GM19438 (cell line): ENCODE measurements around the gene RAB17.
"Not testable (repeated sequence)": the region's sequence is repeated elsewhere in the genome, so short reads cannot be mapped to it uniquely, and the experiment has no call there.

Experiments
- ATAC-seq: cut with Tn5 transposase; IDR thresholded peaks from one replicate; pipeline ENCODE4 v1.9.1; 2021; ENCODE audit warnings: low read depth; ENCODE audit not compliant: unreplicated experiment

Gene RAB17

DNA sequence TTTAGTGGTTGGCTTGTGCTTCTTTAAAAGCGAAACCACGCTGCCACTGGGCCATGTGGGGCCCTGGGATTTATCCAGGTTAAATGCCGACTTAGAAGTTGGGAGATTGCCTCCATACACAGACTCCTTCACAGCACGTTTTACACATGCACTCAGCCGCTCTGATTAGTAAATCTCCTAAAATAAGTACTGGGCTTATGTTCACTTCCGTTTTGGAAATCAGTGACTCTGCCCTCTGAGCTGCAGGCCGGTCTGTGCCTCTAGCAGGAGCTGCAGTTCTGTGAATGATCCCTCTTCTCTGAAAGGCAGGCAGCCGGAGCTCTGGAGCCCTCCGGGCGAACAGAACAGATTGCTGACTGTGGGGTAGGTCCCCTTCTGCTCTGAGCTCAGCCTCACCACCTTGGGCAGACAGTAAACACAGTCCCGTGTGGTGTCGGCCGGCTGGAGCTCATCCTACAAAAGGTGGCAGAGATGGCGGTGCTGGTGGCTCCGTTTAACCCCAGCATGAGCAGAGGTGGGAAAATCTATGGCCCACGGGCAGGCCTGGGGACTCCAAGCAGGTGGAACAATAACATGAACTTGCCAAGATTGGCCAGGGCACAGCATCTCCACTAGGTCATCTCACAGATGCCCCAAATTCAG, 9.8 kb upstream of the RAB17 start:
- ATAC-seq, result no peak

- no peak for ATAC-seq
Observed at GRCh38 chr2:237599465-237600110, 9.1 kb upstream of the RAB17 start.

DNA sequence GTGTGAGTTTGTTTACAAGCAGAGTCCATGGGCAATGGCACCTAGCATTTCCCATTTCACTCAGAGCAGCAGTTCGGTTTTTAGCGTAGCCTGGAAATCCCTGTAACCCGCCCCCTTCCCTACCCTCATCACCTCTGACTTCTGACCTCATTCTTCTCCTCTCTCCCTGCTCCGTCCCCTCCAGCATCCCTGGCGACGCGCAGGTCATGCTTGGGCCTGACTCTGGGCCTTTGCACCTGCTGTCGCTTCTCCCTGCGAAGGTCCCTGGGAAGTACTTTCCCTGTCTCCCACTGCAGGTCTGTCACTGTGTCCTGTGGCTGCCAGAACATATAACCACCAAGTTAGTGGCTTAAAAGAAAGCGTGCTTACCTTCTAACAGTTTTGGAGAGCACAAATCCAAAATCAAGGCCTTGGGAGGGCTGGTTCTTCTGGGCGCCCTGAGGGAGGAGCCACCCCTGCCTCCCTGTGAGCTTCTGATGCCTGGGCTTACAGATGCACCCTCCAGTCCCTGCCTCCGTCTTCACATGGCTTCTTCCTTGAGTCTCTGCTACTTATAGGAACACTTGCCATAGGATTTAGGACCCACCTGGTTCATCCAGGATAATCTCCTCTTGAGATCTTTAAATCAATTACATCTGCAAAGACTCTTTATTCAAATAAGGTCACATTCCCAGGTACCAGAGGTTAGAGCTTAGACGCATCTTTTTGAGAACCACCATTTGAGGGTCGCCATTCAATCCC, 8.1 kb upstream of the RAB17 start:
- ATAC-seq, result no peak

GRCh38 chr2:237597196-237598145, 6.9 kb upstream of the RAB17 start:
- no peak for ATAC-seq

- no peak for ATAC-seq
Observed at GRCh38 chr2:237596520-237597195, 6.1 kb upstream of the RAB17 start.

DNA sequence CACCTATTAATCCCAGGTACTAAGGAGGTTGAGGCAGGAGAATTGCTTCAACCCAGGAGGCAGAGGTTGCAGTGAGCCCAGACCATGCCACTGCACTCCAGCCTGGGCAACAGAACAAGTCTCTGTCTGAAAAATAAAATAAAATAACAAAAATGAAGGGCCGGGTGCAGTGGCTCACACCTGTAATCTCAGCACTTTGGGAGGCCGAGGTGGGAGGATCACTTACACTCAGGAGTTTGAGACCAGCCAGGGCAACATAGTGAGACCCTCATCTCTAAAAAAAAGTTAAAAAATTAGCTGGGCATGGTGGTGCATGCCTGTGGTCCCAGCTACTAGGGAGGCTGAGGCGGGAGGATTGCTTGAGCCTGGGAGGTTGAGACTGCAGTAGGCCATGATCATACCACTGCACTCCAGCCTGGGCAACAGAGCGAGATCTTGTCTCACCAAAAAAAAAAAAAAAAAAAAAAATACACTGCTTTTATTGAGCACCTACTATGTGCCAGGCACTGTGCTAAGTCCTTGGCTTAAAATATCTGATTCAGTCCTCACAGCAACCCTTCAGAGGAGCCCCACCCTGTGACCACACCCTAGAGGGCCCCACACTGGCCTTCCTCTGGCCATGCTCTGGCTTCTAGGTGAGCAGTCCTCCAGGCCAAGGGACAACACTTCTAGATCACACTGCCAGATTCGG, 5.4 kb upstream of the RAB17 start:
- ATAC-seq, result not testable (repeated sequence)

GRCh38 chr2:237594514-237594871, 4.0 kb upstream of the RAB17 start:
- no peak for ATAC-seq

- no peak for ATAC-seq
Observed at GRCh38 chr2:237593596-237594320, 3.2 kb upstream of the RAB17 start.

GRCh38 chr2:237593036-237593435, 2.5 kb upstream of the RAB17 start:
- no peak for ATAC-seq

DNA sequence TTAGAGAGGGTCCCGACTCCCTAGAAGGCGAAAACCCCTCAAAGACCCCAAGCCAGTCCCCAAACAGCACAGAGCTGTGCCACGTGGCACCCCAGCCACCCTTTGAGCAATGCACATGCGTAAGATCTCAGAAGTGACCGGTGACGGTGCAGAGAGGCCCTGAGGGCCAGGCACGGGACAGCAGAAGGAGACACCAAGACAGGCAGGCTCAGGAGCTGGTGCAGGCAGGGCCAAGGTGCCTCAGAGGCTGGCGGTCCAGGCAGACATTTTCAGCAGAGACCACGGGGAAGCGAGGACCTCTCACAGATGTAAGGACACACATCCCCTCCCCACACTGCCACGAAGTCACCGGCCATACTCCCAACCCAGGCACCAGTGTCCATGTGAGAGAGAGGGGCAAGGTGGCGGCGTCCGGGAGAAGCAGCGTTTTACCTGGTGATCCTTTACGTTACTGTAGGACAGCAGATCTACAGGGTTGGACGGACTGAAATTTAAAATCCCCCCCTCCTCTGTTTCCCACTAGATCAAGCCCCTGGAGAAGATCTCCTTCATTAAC, 2.0 kb upstream of the RAB17 start:
- no peak for ATAC-seq

DNA sequence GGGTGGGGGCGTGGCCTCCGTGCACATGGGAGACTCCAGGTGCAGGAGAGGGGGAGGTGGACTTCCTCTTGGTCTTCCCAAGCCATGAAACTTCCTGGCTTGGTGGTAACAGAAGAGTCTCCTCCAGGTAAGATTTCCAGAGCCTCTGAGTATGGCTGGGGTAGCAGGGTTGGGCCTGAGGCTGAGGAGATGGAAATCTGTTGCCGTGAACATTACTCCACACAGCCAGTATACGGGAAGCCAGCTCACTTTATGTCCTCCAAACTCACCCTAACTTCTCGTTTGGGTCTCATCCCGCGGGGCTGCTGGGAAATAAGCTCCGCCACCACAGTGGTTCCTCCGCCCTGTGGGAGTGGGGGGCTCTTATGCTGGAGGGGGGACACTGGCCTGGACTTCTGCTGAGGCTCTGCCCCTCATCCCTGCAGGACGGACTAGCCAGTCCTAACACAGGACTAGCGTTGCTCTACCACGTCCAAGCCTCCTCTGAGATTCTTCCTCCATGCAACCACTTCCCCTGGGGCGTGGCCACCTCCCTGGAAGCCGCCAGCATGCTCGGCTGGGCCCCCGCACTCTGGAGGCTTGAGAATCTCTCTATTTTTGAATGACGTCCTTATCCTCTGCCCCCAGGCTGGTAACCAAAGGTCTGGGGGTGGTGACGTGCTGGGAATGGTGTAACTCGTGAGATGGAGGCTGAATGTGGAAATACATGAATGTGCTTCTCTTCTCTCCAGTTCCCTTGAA, 777 bp upstream of the RAB17 start:
- no peak for ATAC-seq

DNA sequence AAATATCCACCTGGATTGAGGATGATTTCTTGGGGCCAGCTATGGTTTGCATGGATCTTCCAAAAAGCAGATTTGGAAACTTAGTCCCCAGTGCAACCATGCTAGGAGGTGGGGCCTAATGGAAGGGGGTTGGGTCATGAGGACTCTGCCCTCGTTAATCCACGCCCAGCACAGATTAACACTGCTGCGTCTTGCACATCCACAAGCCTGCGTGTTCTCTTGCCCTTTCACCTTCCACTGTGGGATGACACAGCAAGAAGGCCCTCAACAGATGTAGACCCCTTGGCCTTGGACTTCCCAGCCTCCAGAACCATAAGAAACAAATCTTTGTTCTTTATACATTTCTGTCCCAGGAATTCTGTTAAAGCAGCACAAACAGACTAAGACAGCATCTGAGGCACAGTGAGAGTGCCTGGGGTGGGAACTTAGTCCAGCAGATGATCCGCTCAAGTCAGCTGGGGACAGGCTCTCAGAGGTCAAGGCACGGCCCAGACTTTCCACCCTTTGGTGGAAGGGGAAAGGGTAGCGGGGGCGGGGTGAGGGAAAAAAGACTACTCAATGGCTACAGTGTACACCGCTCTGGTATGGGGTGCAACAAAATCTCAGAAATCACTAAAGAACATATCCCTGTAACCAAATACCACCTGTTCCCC, 2.4 kb downstream of the RAB17 start:
- no peak for ATAC-seq

- no peak for ATAC-seq
Observed at GRCh38 chr2:237585590-237586221, 4.8 kb downstream of the RAB17 start.

DNA sequence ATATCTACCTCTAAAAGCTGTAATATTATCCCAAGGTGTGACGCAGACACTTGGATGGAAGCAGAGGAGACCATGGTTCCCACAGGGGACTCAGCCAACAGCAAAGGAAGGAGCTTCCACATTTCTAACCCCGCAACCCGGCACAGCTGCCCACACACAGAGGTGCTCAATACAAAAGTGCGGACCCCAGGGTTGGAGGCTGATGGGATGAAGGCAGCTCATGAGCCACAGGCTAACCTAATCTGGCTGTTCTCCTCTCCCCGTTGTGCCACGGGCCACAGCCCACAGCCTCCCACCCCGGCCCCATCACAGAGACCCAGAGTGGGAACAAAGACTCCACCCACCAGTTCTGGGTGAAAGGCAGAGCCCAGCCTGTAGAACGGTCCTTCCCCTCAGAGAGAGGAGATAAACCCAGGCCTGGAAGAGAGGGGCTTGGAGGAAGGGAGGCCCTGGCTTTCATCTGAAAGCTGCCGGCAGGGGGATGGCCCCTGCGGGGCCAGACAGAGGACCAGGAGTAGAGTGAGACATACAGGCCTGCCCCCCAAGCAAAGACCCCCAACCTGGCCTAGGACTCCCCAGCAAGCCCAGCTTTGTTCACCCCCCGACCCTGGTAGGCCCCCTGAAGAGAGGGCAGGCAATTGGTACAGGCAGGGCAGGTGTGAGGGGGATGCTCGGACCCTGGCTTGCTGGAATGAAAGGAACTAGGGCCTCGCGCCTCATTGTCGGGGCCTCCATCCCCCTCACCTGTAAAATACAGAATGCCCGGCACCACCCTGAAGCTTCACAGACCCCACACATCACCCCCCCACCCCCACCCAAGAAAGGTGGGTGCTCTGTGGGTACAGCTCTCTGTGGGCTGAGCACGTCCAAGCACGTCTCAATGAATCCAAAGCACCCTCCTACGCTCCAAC, 6.9 kb downstream of the RAB17 start:
- no peak for ATAC-seq

- ATAC-seq, result no peak
Observed at GRCh38 chr2:237581751-237582746, 8.5 kb downstream of the RAB17 start.
